ENCODE measurements around the gene NXPH1.

NXPH1 gene

GRCh38 chr7:8747338-8747737, 313.9 kb downstream of the NXPH1 start:
- H3K9ac ChIP-seq (ENCODE audit: low read length): no peak overlapping the region

GRCh38 chr7:8751557-8752231, 318.3 kb downstream of the NXPH1 start:
- H3K27me3 ChIP-seq (ENCODE audit: insufficient read depth, low read length): no peaks in the 10 kb centered on the region
- H3K4me1 ChIP-seq (ENCODE audit: insufficient read depth, low read length, severe bottlenecking): no peaks in the 10 kb centered on the region
- H3K4me3 ChIP-seq (ENCODE audit: low read depth, low read length, poor library complexity, severe bottlenecking): no peak overlapping the region
- TF ChIP-seq, protein P1, sequence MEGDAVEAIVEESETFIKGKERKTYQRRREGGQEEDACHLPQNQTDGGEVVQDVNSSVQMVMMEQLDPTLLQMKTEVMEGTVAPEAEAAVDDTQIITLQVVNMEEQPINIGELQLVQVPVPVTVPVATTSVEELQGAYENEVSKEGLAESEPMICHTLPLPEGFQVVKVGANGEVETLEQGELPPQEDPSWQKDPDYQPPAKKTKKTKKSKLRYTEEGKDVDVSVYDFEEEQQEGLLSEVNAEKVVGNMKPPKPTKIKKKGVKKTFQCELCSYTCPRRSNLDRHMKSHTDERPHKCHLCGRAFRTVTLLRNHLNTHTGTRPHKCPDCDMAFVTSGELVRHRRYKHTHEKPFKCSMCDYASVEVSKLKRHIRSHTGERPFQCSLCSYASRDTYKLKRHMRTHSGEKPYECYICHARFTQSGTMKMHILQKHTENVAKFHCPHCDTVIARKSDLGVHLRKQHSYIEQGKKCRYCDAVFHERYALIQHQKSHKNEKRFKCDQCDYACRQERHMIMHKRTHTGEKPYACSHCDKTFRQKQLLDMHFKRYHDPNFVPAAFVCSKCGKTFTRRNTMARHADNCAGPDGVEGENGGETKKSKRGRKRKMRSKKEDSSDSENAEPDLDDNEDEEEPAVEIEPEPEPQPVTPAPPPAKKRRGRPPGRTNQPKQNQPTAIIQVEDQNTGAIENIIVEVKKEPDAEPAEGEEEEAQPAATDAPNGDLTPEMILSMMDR (IDR thresholded peaks at IDR 0.05; ENCODE audit: low read length): no peak
- no peak for TF ChIP-seq EZH2 (IDR thresholded peaks at IDR 0.05; ENCODE audit: borderline replicate concordance, low read length)
- H3K9me2 ChIP-seq (ENCODE audit: low read depth, low read length): no peaks in the 10 kb centered on the region
- no peaks in the 10 kb centered on the region for H3K9me3 ChIP-seq (ENCODE audit: low read length)
- H3K4me2 ChIP-seq (ENCODE audit: low read length): no peak overlapping the region
- no peaks in the 10 kb centered on the region for H3K79me2 ChIP-seq (ENCODE audit: insufficient read depth, low read length)
- H3K9ac ChIP-seq (ENCODE audit: low read length): no peak overlapping the region
- no peaks in the 10 kb centered on the region for H3K36me3 ChIP-seq (ENCODE audit: insufficient read depth, low read length)
- H3F3A ChIP-seq (ENCODE audit: insufficient read depth, low read length): no peaks in the 10 kb centered on the region
- no peak overlapping the region for H2AFZ ChIP-seq (ENCODE audit: low read length)
- no peaks in the 10 kb centered on the region for H4K20me1 ChIP-seq (ENCODE audit: insufficient read depth, low read length)
- H3K27ac ChIP-seq (ENCODE audit: low read depth, low read length, poor library complexity, severe bottlenecking): no peak overlapping the region

More at GRCh38 chr7:8747338-8747737, 313.9 kb downstream of the NXPH1 start:
- TF ChIP-seq, protein P1 (IDR thresholded peaks at IDR 0.05; ENCODE audit: low read length): no peak
- no peak for TF ChIP-seq EZH2 (IDR thresholded peaks at IDR 0.05; ENCODE audit: borderline replicate concordance, low read length)
- Histone ChIP-seq H3K36me3 (ENCODE audit: insufficient read depth, low read length) (no peaks in the 10 kb centered on the region), H3K4me2 (ENCODE audit: low read length) (no peak overlapping the region), H3K4me1 (ENCODE audit: insufficient read depth, low read length, severe bottlenecking) (no peaks in the 10 kb centered on the region), H3K27me3 (ENCODE audit: insufficient read depth, low read length) (no peaks in the 10 kb centered on the region), H3K4me3 (ENCODE audit: low read depth, low read length, poor library complexity, severe bottlenecking) (no peak overlapping the region), H3K9me3 (ENCODE audit: low read length) (no peaks in the 10 kb centered on the region), H2AFZ (ENCODE audit: low read length) (no peak overlapping the region), H3K79me2 (ENCODE audit: insufficient read depth, low read length) (no peaks in the 10 kb centered on the region), H3K9me2 (ENCODE audit: low read depth, low read length) (no peaks in the 10 kb centered on the region), H3K27ac (ENCODE audit: low read depth, low read length, poor library complexity, severe bottlenecking) (no peak overlapping the region), H4K20me1 (ENCODE audit: insufficient read depth, low read length) (no peaks in the 10 kb centered on the region), H3F3A (ENCODE audit: insufficient read depth, low read length) (no peaks in the 10 kb centered on the region)

DNA sequence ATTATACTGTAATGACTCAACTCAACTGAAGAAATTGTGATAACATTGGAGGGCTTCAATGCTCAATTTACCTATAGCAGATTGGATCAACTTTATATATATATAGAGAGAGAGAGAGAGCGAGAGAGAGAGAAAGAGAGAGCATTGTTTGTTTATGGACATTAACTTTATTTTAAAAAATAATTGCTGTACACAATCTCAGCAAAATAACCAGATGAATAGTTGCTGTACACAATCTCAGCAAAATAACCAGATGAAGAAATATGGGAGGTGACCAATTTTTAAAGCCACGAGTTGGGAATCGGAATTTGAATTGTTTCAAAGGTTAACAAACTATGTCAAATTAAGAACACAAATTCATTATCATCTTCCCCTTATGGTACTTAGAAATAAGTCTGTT, 319.9 kb downstream of the NXPH1 start:
- Histone ChIP-seq H3F3A (ENCODE audit: insufficient read depth, low read length) (no peaks in the 10 kb centered on the region), H3K79me2 (ENCODE audit: insufficient read depth, low read length) (no peaks in the 10 kb centered on the region), H3K27me3 (ENCODE audit: insufficient read depth, low read length) (no peaks in the 10 kb centered on the region), H3K9me3 (ENCODE audit: low read length) (no peaks in the 10 kb centered on the region), H2AFZ (ENCODE audit: low read length) (no peak overlapping the region), H3K4me2 (ENCODE audit: low read length) (no peak overlapping the region), H4K20me1 (ENCODE audit: insufficient read depth, low read length) (no peaks in the 10 kb centered on the region), H3K36me3 (ENCODE audit: insufficient read depth, low read length) (no peaks in the 10 kb centered on the region), H3K9me2 (ENCODE audit: low read depth, low read length) (no peaks in the 10 kb centered on the region), H3K27ac (ENCODE audit: low read depth, low read length, poor library complexity, severe bottlenecking) (no peak overlapping the region), H3K9ac (ENCODE audit: low read length) (no peak overlapping the region), H3K4me3 (ENCODE audit: low read depth, low read length, poor library complexity, severe bottlenecking) (no peak overlapping the region), H3K4me1 (ENCODE audit: insufficient read depth, low read length, severe bottlenecking) (no peaks in the 10 kb centered on the region)
- TF ChIP-seq, protein P1 (IDR thresholded peaks at IDR 0.05; ENCODE audit: low read length): no peak
- no peak for TF ChIP-seq EZH2 (IDR thresholded peaks at IDR 0.05; ENCODE audit: borderline replicate concordance, low read length)

All from OCI-LY1 (cell line).